GM12878 (cell line): ENCODE data around the gene TUBGCP2. TPM values are rescaled to one million over a fixed set of nuclear protein-coding genes. Genes with fewer than 3 reads are reported as not detected.

ENCODE experiments used
- ATAC-seq: fragments of 200-7000 bp; cut with Tn5 transposase; 3 replicates; pipeline ENCODE4 v1.9.1; 2020; ENCODE audit warnings: mild to moderate bottlenecking, moderate library complexity
- BruUV-seq: library from RNA; stranded (reverse); fragments of 400-500 nt; replicated peaks from 2 replicates; lab custom pipeline; 2021; lab: Mats Ljungman, UMichigan
- CTCF ChIA-PET: fragments of 300-600 bp; sonication (Branson Sonifier 250); formaldehyde crosslinking; extraction: SDS; loops from one replicate; lab custom pipeline; 2021; ENCODE audit warnings: inconsistent platforms; lab: Yijun Ruan, JAX
- POLR2A ChIA-PET: fragments of 350-600 bp; formaldehyde crosslinking; extraction: SDS; loops from one replicate; lab custom pipeline; 2021; ENCODE audit warnings: inconsistent platforms; lab: Charles Lee
- RAD21 ChIA-PET: fragments of 300-600 bp; sonication (Branson Sonifier 250); formaldehyde crosslinking; loops from one replicate; lab custom pipeline; 2023; ENCODE audit warnings: antibody characterized with exemption; ENCODE audit not compliant: unreplicated experiment; lab: Charles Lee
- SMC1A ChIA-PET: fragments of 300-600 bp; sonication (Branson Sonifier 250); formaldehyde crosslinking; loops from one replicate; lab custom pipeline; 2023; ENCODE audit not compliant: unreplicated experiment, uncharacterized antibody; lab: Charles Lee
- DNase-seq: peaks from one replicate; pipeline ENCODE4 v3.0.0-alpha.2; 2011; ENCODE audit warnings: low read depth, low spot score
- FAIRE-seq: peaks from 3 replicates; lab custom pipeline; 2011; peaks lifted over from hg19 to GRCh38; lab: Jason Lieb, UNC
- H2AFZ ChIP-seq: 2 replicates; pipeline ENCODE4 v1.6.0; 2011; ENCODE audit warnings: low read depth, low read length, control low read depth; ENCODE audit not compliant: control insufficient read depth
- H3K27ac ChIP-seq: 2 replicates; pipeline ENCODE4 v1.5.1; 2011; ENCODE audit warnings: control low read depth; ENCODE audit not compliant: control insufficient read depth, insufficient read depth
- H3K27me3 ChIP-seq, 2 experiments: replicated peaks in 1 of 2; 2 replicates each; pipeline versions ENCODE4 v1.6.0 to v1.6.1; 2011; ENCODE audit warnings: low read length in 1 of 2; ENCODE audit not compliant: control insufficient read depth in 2 of 2, insufficient read depth in 2 of 2
- H3K36me3 ChIP-seq, 2 experiments: 2 replicates each; pipeline ENCODE4 v1.5.1; 2011; ENCODE audit warnings: low read length in 1 of 2; ENCODE audit not compliant: control insufficient read depth in 2 of 2, insufficient read depth in 2 of 2
- H3K4me1 ChIP-seq: 2 replicates; pipeline ENCODE4 v1.6.1; 2011; ENCODE audit warnings: mild to moderate bottlenecking, low read length, moderate library complexity, mixed read lengths; ENCODE audit not compliant: control insufficient read depth, insufficient read depth
- H3K4me2 ChIP-seq: 2 replicates; pipeline ENCODE4 v1.6.0; 2011; ENCODE audit warnings: control low read depth; ENCODE audit not compliant: control insufficient read depth, insufficient read depth
- H3K4me3 ChIP-seq: fragments of 200-600 bp; sonication (generic); 2 replicates; pipeline ENCODE4 v1.5.1; 2016
- H3K79me2 ChIP-seq: 2 replicates; pipeline ENCODE4 v1.6.0; 2011; ENCODE audit warnings: low read length; ENCODE audit not compliant: control insufficient read depth, insufficient read depth
- H3K9ac ChIP-seq: 2 replicates; pipeline ENCODE4 v1.8.0; 2011; ENCODE audit warnings: low read length, control low read depth, mixed read lengths; ENCODE audit not compliant: control insufficient read depth, insufficient read depth
- H3K9me3 ChIP-seq: replicated peaks from 3 replicates; pipeline ENCODE4 v1.5.1; 2011; ENCODE audit warnings: mild to moderate bottlenecking, low read length; ENCODE audit not compliant: control insufficient read depth, insufficient read depth
- H4K20me1 ChIP-seq: 2 replicates; pipeline ENCODE4 v1.6.0; 2011; ENCODE audit not compliant: control insufficient read depth, insufficient read depth
- ASH2L ChIP-seq: fragments of 300-600, 200-600 bp; sonication (generic); IDR thresholded peaks from 2 replicates; pipeline ENCODE4 v1.6.1; 2017; ENCODE audit warnings: low read depth, mild to moderate bottlenecking, borderline replicate concordance
- E2F8 ChIP-seq: fragments of 450-650 bp; IDR thresholded peaks from 2 replicates; pipeline ENCODE4 v1.6.1; 2018; ENCODE audit warnings: mild to moderate bottlenecking, low read depth, moderate library complexity; ENCODE audit not compliant: partially characterized antibody
- EP300 ChIP-seq, 2 experiments: fragments of 150-350 bp in 1 of 2; IDR thresholded peaks; 2 replicates each; pipeline ENCODE4 v1.6.1; 2011 to 2012; ENCODE audit warnings: low read depth in 2 of 2, low read length in 2 of 2, borderline replicate concordance in 1 of 2, improper control_type of control experiment in 1 of 2, inconsistent platforms in 1 of 2; ENCODE audit not compliant: control insufficient read depth in 1 of 2
- NKRF ChIP-seq: fragments of 450-650 bp; conservative IDR thresholded peaks from 2 replicates; pipeline ENCODE4 v1.6.1; 2017; ENCODE audit warnings: mild to moderate bottlenecking, moderate library complexity
- SMC3 ChIP-seq: IDR thresholded peaks from 2 replicates; pipeline ENCODE4 v1.6.1; 2011; ENCODE audit warnings: low read length, improper control_type of control experiment, borderline replicate concordance
- SP1 ChIP-seq: IDR thresholded peaks from one replicate; pipeline ENCODE4 v1.6.1; 2011; ENCODE audit warnings: low read depth, low read length
- SPI1 ChIP-seq: IDR thresholded peaks from 2 replicates; pipeline ENCODE4 v1.6.1; 2011; ENCODE audit warnings: low read depth, mild to moderate bottlenecking, low read length, moderate library complexity, borderline replicate concordance; ENCODE audit not compliant: insufficient read depth
- SUZ12 ChIP-seq: fragments of 200-600 bp; sonication (generic); IDR thresholded peaks from one replicate; pipeline ENCODE4 v1.6.1; 2018; ENCODE audit warnings: antibody characterized with exemption, mild to moderate bottlenecking; ENCODE audit not compliant: unreplicated experiment
- whole genome bisulfite sequencing: methylation state at CpG from one replicate; pipeline ENCODE4 v1.1.6; 2016; ENCODE audit warnings: low lambda C conversion rate; ENCODE audit not compliant: insufficient replicate concordance, insufficient coverage; ENCODE audit errors: missing lambda C conversion rate; 5-methylcytosine and 5-hydroxymethylcytosine counted together
- in situ Hi-C: fragments of 300-500 bp; cut with MboI; formaldehyde crosslinking; loops from 9 replicates; pipeline ENCODE4 v1.14.3; 2018; ENCODE audit warnings: mixed read lengths
- intact Hi-C: fragments of 100-400 bp; cut with micrococcal nuclease; formaldehyde crosslinking; loops from one replicate; pipeline ENCODE4 v1.14.2; 2022; ENCODE audit not compliant: unreplicated experiment
- polyA plus RNA-seq, 11 experiments: library from polyadenylated mRNA; depleted of rRNA in 4 of 11; unstranded in 6 of 11; stranded (reverse) in 5 of 11; fragments of >200 nt; fragmentation: Nextera tagmentation in 4 of 11; fragmentation: Illumina TruSeq in 1 of 11; extraction: Ambion mirVana in 4 of 11; extraction: Trizol in 1 of 11; gene quantifications; 1 replicate in 1 of 11; 2 replicates in 10 of 11; pipeline versions ENCODE4 v1.2.1 to v1.2.3, GENCODE V29; 2011 to 2016; ENCODE audit warnings: inconsistent platforms in 2 of 11, missing spikeins in 2 of 11, low read depth in 1 of 11
- total RNA-seq, 4 experiments: library from RNA; depleted of rRNA in 3 of 4; stranded (reverse); fragments of >200 nt in 3 of 4; fragmentation: Illumina TruSeq in 1 of 4; extraction: Trizol in 1 of 4; gene quantifications; 2 replicates each; pipeline versions ENCODE4 v1.2.1 to v1.2.3, GENCODE V29; 2013 to 2021

Gene TUBGCP2
- total and polyA plus RNA-seq, 10 of the 15 experiments (the other 5 are each of a cell fraction or from before 2014, with no cell fraction given), result 4.8 to 47.1 (median 34.7) TPM

- ATAC-seq (no peak), DNase-seq (no peak), FAIRE-seq (no peak)
- Histone ChIP-seq H3K9me3 (no peaks in the 10 kb centered on the region), H3K4me2 (no peak overlapping the region), H2AFZ (no peak overlapping the region), H3K4me1 (peaks cover 2% of the 10 kb centered on the region), H3K36me3 (no peaks in the 10 kb centered on the region), H3K27me3 (no peaks in the 10 kb centered on the region), H3K9ac (no peak overlapping the region), H4K20me1 (no peaks in the 10 kb centered on the region), H3K4me3 (no peak overlapping the region), H3K27ac (no peak overlapping the region), H3K79me2 (no peaks in the 10 kb centered on the region)
- in situ Hi-C loops (no loop called here), intact Hi-C loops (no loop called here)
- SMC1A ChIA-PET, result no interaction called here
- CTCF ChIA-PET, result no interaction called here
- RAD21 ChIA-PET, result no interaction called here
- TF ChIP-seq SPI1 (no peak), SMC3 (no peak), ASH2L (no peak), SP1 (no peak), NKRF (no peak), SUZ12 (no peak), E2F8 (no peak), EP300 (IDR thresholded peaks at IDR 0.05; ENCODE audit: borderline replicate concordance in 1 of 2, control insufficient read depth in 1 of 2, low read depth in 2 of 2, low read length in 2 of 2) (no peak)
- POLR2A ChIA-PET, result no interaction called here
- 80% methylated on average over 1 of the region's 12 CpGs for WGBS
- no TSS peak for BruUV-seq
These were observed 56.5 kb downstream of the TUBGCP2 start for GRCh38 chr10:133252223-133252552.
